Trophoblast cell (in vitro differentiated cells and primary cell): ENCODE data around the gene BABAM2.

Source experiments
- DNase-seq, 2 donors: peaks; one replicate each; pipeline ENCODE4 v3.0.0-alpha.2; 2016
- H2AFZ ChIP-seq: 2 replicates; pipeline ENCODE4 v1.6.1; 2013; ENCODE audit warnings: low read length, moderate library complexity, mild to moderate bottlenecking; ENCODE audit not compliant: insufficient read depth, poor library complexity
- H2AK5ac ChIP-seq: 2 replicates; pipeline ENCODE4 v1.6.1; 2013; ENCODE audit warnings: mild to moderate bottlenecking, low read length
- H2BK120ac ChIP-seq: 2 replicates; pipeline ENCODE4 v1.6.1; 2013; ENCODE audit warnings: low read length, mild to moderate bottlenecking, moderate library complexity; ENCODE audit not compliant: insufficient read depth, poor library complexity
- H2BK12ac ChIP-seq: 2 replicates; pipeline ENCODE4 v1.6.1; 2013; ENCODE audit warnings: mild to moderate bottlenecking, low read length, moderate library complexity
- H2BK5ac ChIP-seq: 2 replicates; pipeline ENCODE4 v1.6.1; 2013; ENCODE audit warnings: low read length, low read depth, moderate library complexity, mild to moderate bottlenecking; ENCODE audit not compliant: poor library complexity
- H3K14ac ChIP-seq: 2 replicates; pipeline ENCODE4 v1.6.1; 2013; ENCODE audit warnings: mild to moderate bottlenecking, low read length
- H3K18ac ChIP-seq: 2 replicates; pipeline ENCODE4 v1.6.1; 2013; ENCODE audit warnings: mild to moderate bottlenecking, low read length
- H3K23ac ChIP-seq: 2 replicates; pipeline ENCODE4 v1.6.1; 2013; ENCODE audit warnings: low read length
- H3K27ac ChIP-seq: 2 replicates; pipeline ENCODE4 v1.5.1; 2013; ENCODE audit warnings: low read depth, mild to moderate bottlenecking, inconsistent platforms, low read length, moderate library complexity
- H3K27me3 ChIP-seq: 2 replicates; pipeline ENCODE4 v1.6.1; 2013; ENCODE audit warnings: inconsistent platforms, mild to moderate bottlenecking, low read length, moderate library complexity; ENCODE audit not compliant: insufficient read depth
- H3K36me3 ChIP-seq, 2 experiments: 1 replicate in 1 of 2; 2 replicates in 1 of 2; pipeline ENCODE4 v1.6.1; 2013; ENCODE audit warnings: low read length in 2 of 2, mild to moderate bottlenecking in 2 of 2, moderate library complexity in 1 of 2; ENCODE audit not compliant: insufficient read depth in 2 of 2, control insufficient read depth in 1 of 2
- H3K4ac ChIP-seq: 2 replicates; pipeline ENCODE4 v1.6.1; 2013; ENCODE audit warnings: low read depth, mild to moderate bottlenecking, low read length, moderate library complexity
- H3K4me1 ChIP-seq, 2 experiments: 1 replicate in 1 of 2; 2 replicates in 1 of 2; pipeline ENCODE4 v1.6.1; 2013; ENCODE audit warnings: low read length in 2 of 2, mild to moderate bottlenecking in 2 of 2, moderate library complexity in 1 of 2; ENCODE audit not compliant: insufficient read depth in 2 of 2, control insufficient read depth in 1 of 2
- H3K4me2 ChIP-seq: 2 replicates; pipeline ENCODE4 v1.6.1; 2013; ENCODE audit warnings: inconsistent platforms, mild to moderate bottlenecking, low read length, moderate library complexity
- H3K4me3 ChIP-seq: 2 replicates; pipeline ENCODE4 v1.5.1; 2013; ENCODE audit warnings: mild to moderate bottlenecking, low read depth, low read length, inconsistent platforms
- H3K79me1 ChIP-seq: one replicate; pipeline ENCODE4 v1.6.1; 2013; ENCODE audit warnings: low read length
- H3K79me2 ChIP-seq: 2 replicates; pipeline ENCODE4 v1.6.1; 2013; ENCODE audit warnings: low read length, mild to moderate bottlenecking; ENCODE audit not compliant: control insufficient read depth, insufficient read depth, poor library complexity
- H3K9ac ChIP-seq: 2 replicates; pipeline ENCODE4 v1.6.1; 2013; ENCODE audit warnings: mild to moderate bottlenecking, low read length
- H3K9me3 ChIP-seq: 2 replicates; pipeline ENCODE4 v1.6.1; 2013; ENCODE audit warnings: low read depth, mild to moderate bottlenecking, control low read depth, inconsistent platforms, low read length; ENCODE audit not compliant: insufficient read depth
- H4K12ac ChIP-seq: 2 replicates; pipeline ENCODE4 v1.6.1; 2013; ENCODE audit warnings: low read depth, mild to moderate bottlenecking, low read length, moderate library complexity
- H4K8ac ChIP-seq: 2 replicates; pipeline ENCODE4 v1.6.1; 2013; ENCODE audit warnings: low read depth, mild to moderate bottlenecking, low read length, moderate library complexity
- H4K91ac ChIP-seq: one replicate; pipeline ENCODE4 v1.6.1; 2013; ENCODE audit warnings: low read depth, mild to moderate bottlenecking, low read length, moderate library complexity
- WGBS: extraction: QIAGEN DNeasy Blood & Tissue Kit; methylation state at CpG from one replicate; pipeline ENCODE4 v1.1.7; 2013; ENCODE audit warnings: missing lambda C conversion rate; ENCODE audit not compliant: insufficient read length, insufficient coverage; ENCODE audit errors: extremely low coverage; 5-methylcytosine and 5-hydroxymethylcytosine counted together

The BABAM2 gene

GRCh38 chr2:28305202-28305601 is 414.7 kb downstream of the BABAM2 start:
- H3K18ac ChIP-seq = no peak overlapping the region
- no CpG with 5 or more reads among the region's 1 CpG for WGBS
- no peak overlapping the region for H2BK5ac ChIP-seq
- no peak overlapping the region for H3K4me2 ChIP-seq
- no peak overlapping the region for H2BK12ac ChIP-seq
- H4K91ac ChIP-seq = no peak overlapping the region
- H3K23ac ChIP-seq = no peak overlapping the region
- H3K79me1 ChIP-seq = no peaks in the 10 kb centered on the region
- no peak overlapping the region for H3K9ac ChIP-seq
- no peaks in the 10 kb centered on the region for H3K79me2 ChIP-seq
- no peaks in the 10 kb centered on the region for H3K27me3 ChIP-seq
- H3K4me1 ChIP-seq = peaks cover 0 to 5% of the 10 kb centered on the region in 2 experiments
- no peak overlapping the region for H3K14ac ChIP-seq
- H3K36me3 ChIP-seq = peaks cover 0 to 2% of the 10 kb centered on the region in 2 experiments
- H4K12ac ChIP-seq = no peak overlapping the region
- no peak overlapping the region for H3K27ac ChIP-seq
- H2AK5ac ChIP-seq = no peak overlapping the region
- peaks cover 2% of the 10 kb centered on the region for H3K9me3 ChIP-seq
- no peak overlapping the region for H2AFZ ChIP-seq
- H4K8ac ChIP-seq = no peak overlapping the region
- no peak for DNase-seq
- no peak overlapping the region for H3K4me3 ChIP-seq
- no peak overlapping the region for H2BK120ac ChIP-seq
- H3K4ac ChIP-seq = no peak overlapping the region

DNA sequence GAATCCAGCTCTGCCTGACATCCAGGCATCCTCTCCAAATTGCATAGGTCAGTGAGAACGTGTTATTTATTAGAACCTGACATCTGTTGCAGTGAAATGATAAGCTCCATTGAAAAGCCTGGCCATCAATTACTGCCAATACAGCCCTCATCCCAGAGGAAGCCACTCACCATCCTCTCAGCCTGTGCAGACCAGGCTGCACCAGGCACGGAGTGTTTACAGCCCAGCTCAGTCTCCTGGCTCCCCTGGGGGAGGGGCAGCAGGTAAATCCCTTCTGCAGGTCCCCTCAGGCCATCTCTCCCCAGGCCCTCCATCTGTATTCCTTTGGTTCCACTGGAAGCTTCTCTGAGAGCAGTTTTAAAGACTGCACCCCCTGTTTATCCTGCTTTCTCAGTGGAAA is 419.6 kb downstream of the BABAM2 start:
- Histone ChIP-seq H2BK5ac (no peak overlapping the region), H3K79me2 (no peaks in the 10 kb centered on the region), H2BK12ac (no peak overlapping the region), H3K4ac (no peak overlapping the region), H3K36me3 (no peaks in the 10 kb centered on the region), H3K4me2 (no peak overlapping the region), H3K4me1 (peaks cover 0 to 8% of the 10 kb centered on the region in 2 experiments), H4K12ac (no peak overlapping the region), H4K8ac (no peak overlapping the region), H4K91ac (no peak overlapping the region), H2BK120ac (no peak overlapping the region), H3K9me3 (no peaks in the 10 kb centered on the region), H3K18ac (no peak overlapping the region), H3K79me1 (peaks cover 2% of the 10 kb centered on the region), H3K9ac (no peak overlapping the region), H3K27me3 (no peaks in the 10 kb centered on the region), H3K27ac (no peak overlapping the region), H3K14ac (no peak overlapping the region), H3K23ac (no peak overlapping the region), H2AFZ (no peak overlapping the region), H3K4me3 (no peak overlapping the region), H2AK5ac (no peak overlapping the region)
- WGBS = no CpG with 5 or more reads among the region's 2 CpGs
- no peak for DNase-seq

DNA sequence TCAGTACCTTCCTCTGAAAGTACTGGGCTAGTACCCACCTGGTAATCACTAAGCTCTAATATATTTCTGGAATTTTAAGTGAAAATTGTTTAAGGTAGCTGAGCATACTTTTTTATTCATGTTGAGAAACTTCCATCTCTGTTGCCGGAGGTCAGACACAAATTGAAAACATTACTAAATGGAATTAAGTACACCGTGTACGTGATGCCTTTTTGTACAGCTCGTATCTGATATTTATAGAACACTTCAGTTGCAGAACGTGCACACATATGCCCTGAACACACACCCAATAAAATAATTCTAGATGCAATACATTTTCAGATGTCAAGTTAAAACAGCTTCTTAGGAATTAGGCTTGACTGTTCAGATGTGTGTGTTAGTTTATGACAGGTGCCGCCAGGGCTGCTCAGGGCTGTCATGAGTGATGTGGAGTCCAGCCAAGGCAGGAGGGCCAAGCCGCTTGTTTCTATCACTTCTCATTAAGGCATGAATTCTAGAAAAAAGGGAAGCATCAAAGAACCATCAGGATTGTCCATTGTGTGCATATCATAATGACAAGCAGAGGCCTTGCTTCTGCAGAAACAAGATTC is 421.2 kb downstream of the BABAM2 start:
- Histone ChIP-seq H3K4ac (no peak overlapping the region), H3K9me3 (no peaks in the 10 kb centered on the region), H2BK5ac (no peak overlapping the region), H3K4me3 (no peak overlapping the region), H3K9ac (no peak overlapping the region), H3K4me2 (no peak overlapping the region), H2AFZ (no peak overlapping the region), H3K36me3 (no peaks in the 10 kb centered on the region), H2BK120ac (no peak overlapping the region), H3K79me1 (peaks cover 2% of the 10 kb centered on the region), H3K23ac (no peak overlapping the region), H3K27me3 (no peaks in the 10 kb centered on the region), H4K91ac (no peak overlapping the region), H3K14ac (no peak overlapping the region), H4K12ac (no peak overlapping the region), H3K18ac (no peak overlapping the region), H4K8ac (no peak overlapping the region), H3K4me1 (peaks cover 0 to 8% of the 10 kb centered on the region in 2 experiments), H3K79me2 (no peaks in the 10 kb centered on the region), H2AK5ac (no peak overlapping the region), H2BK12ac (no peak overlapping the region), H3K27ac (no peak overlapping the region)
- WGBS = no CpG with 5 or more reads among the region's 7 CpGs
- peak; percentile 16 to 79 for DNase-seq

- no peaks in the 10 kb centered on the region for H3K9me3 ChIP-seq
- peak overlapping the region; percentile 82 for H2AK5ac ChIP-seq
- no peak overlapping the region for H3K27ac ChIP-seq
- H3K4me3 ChIP-seq = no peak overlapping the region
- H3K36me3 ChIP-seq = no peaks in the 10 kb centered on the region
- no peaks in the 10 kb centered on the region for H3K27me3 ChIP-seq
- peaks cover 2% of the 10 kb centered on the region for H3K79me1 ChIP-seq
- H3K4me2 ChIP-seq = no peak overlapping the region
- peak overlapping the region; percentile 61 for H3K14ac ChIP-seq
- H3K23ac ChIP-seq = no peak overlapping the region
- H4K12ac ChIP-seq = no peak overlapping the region
- H4K8ac ChIP-seq = peak overlapping the region; percentile 42
- WGBS = no CpG with 5 or more reads among the region's 6 CpGs
- no peak overlapping the region for H2BK120ac ChIP-seq
- DNase-seq = peak in 1 of 2 donors; percentile 50
- H3K18ac ChIP-seq = no peak overlapping the region
- peak overlapping the region; percentile 86 for H2BK12ac ChIP-seq
- H2AFZ ChIP-seq = no peak overlapping the region
- peaks cover 0 to 8% of the 10 kb centered on the region in 2 experiments for H3K4me1 ChIP-seq
- H3K9ac ChIP-seq = no peak overlapping the region
- no peak overlapping the region for H2BK5ac ChIP-seq
- H3K79me2 ChIP-seq = no peaks in the 10 kb centered on the region
- no peak overlapping the region for H3K4ac ChIP-seq
- peak overlapping the region; percentile 45 for H4K91ac ChIP-seq
Observed at GRCh38 chr2:28312307-28313219, 422.0 kb downstream of the BABAM2 start.
